HEK293 (cell line): ENCODE data around the gene ZSWIM1.

Experiments used
- FEZF1 ChIP-seq: fragments of 450-650 bp; formaldehyde crosslinking; IDR thresholded peaks from 2 replicates; pipeline ENCODE4 v1.5.1; 2016; ENCODE audit warnings: missing biosample characterization, missing genetic modification characterization
- GLIS1 ChIP-seq: fragments of 450-650 bp; formaldehyde crosslinking; IDR thresholded peaks from 2 replicates; pipeline ENCODE4 v1.5.1; 2016; ENCODE audit warnings: missing biosample characterization, missing genetic modification characterization
- GLIS2 ChIP-seq: fragments of 450-650 bp; formaldehyde crosslinking; IDR thresholded peaks from 2 replicates; pipeline ENCODE4 v1.5.1; 2016; ENCODE audit warnings: missing biosample characterization, missing genetic modification characterization
- MYNN ChIP-seq: fragments of 450-650 bp; formaldehyde crosslinking; IDR thresholded peaks from 2 replicates; pipeline ENCODE4 v1.5.1; 2016; ENCODE audit warnings: missing biosample characterization, missing genetic modification characterization, borderline replicate concordance
- PRDM6 ChIP-seq: fragments of 450-650 bp; formaldehyde crosslinking; IDR thresholded peaks from 2 replicates; pipeline ENCODE4 v1.5.1; 2017; ENCODE audit warnings: missing biosample characterization, missing genetic modification characterization
- REST ChIP-seq: fragments of 450-650 bp; formaldehyde crosslinking; IDR thresholded peaks from 2 replicates; pipeline ENCODE4 v1.5.1; 2016; ENCODE audit warnings: missing biosample characterization, missing genetic modification characterization
- YY1 ChIP-seq: fragments of 450-650 bp; formaldehyde crosslinking; IDR thresholded peaks from 2 replicates; pipeline ENCODE4 v1.5.1; 2018; ENCODE audit warnings: missing biosample characterization, missing genetic modification characterization
- ZBTB49 ChIP-seq: fragments of 450-650 bp; formaldehyde crosslinking; IDR thresholded peaks from 2 replicates; pipeline ENCODE4 v1.5.1; 2016; ENCODE audit warnings: missing biosample characterization, missing genetic modification characterization, low read depth
- ZFP69B ChIP-seq: fragments of 450-650 bp; formaldehyde crosslinking; IDR thresholded peaks from 2 replicates; pipeline ENCODE4 v1.5.1; 2016; ENCODE audit warnings: missing biosample characterization, missing genetic modification characterization
- ZIC2 ChIP-seq: fragments of 450-650 bp; formaldehyde crosslinking; IDR thresholded peaks from 2 replicates; pipeline ENCODE4 v1.5.1; 2016; ENCODE audit warnings: missing biosample characterization, missing genetic modification characterization
- ZNF114 ChIP-seq: fragments of 450-650 bp; formaldehyde crosslinking; IDR thresholded peaks from 2 replicates; pipeline ENCODE4 v1.5.0; 2017; ENCODE audit warnings: missing biosample characterization, missing genetic modification characterization
- ZNF214 ChIP-seq: fragments of 450-650 bp; formaldehyde crosslinking; IDR thresholded peaks from 2 replicates; pipeline ENCODE4 v1.5.1; 2017; ENCODE audit warnings: missing biosample characterization, mild to moderate bottlenecking, missing genetic modification characterization, borderline replicate concordance
- ZNF280D ChIP-seq: fragments of 450-650 bp; formaldehyde crosslinking; IDR thresholded peaks from 2 replicates; pipeline ENCODE4 v1.5.1; 2016; ENCODE audit warnings: missing biosample characterization, missing genetic modification characterization
- ZNF335 ChIP-seq: fragments of 450-650 bp; formaldehyde crosslinking; conservative IDR thresholded peaks from 2 replicates; pipeline ENCODE4 v1.5.1; 2016; ENCODE audit warnings: missing biosample characterization, missing genetic modification characterization
- ZNF341 ChIP-seq: fragments of 450-650 bp; formaldehyde crosslinking; IDR thresholded peaks from 2 replicates; pipeline ENCODE4; 2016; ENCODE audit warnings: low read depth, missing biosample characterization, missing genetic modification characterization
- ZNF404 ChIP-seq: fragments of 450-650 bp; formaldehyde crosslinking; IDR thresholded peaks from 2 replicates; pipeline ENCODE4 v1.5.1; 2017; ENCODE audit warnings: missing biosample characterization, missing genetic modification characterization
- ZNF426 ChIP-seq: fragments of 450-650 bp; formaldehyde crosslinking; IDR thresholded peaks from 2 replicates; pipeline ENCODE4 v1.5.1; 2017; ENCODE audit warnings: missing biosample characterization, missing genetic modification characterization, mild to moderate bottlenecking, inconsistent platforms, moderate library complexity
- ZNF555 ChIP-seq: fragments of 450-650 bp; formaldehyde crosslinking; conservative IDR thresholded peaks from 2 replicates; pipeline ENCODE4 v1.5.1; 2017; ENCODE audit warnings: missing biosample characterization, mild to moderate bottlenecking, missing genetic modification characterization, inconsistent platforms
- ZNF777 ChIP-seq: fragments of 450-650 bp; formaldehyde crosslinking; IDR thresholded peaks from 2 replicates; pipeline ENCODE4 v1.5.1; 2017; ENCODE audit warnings: missing biosample characterization, missing genetic modification characterization, borderline replicate concordance

ZSWIM1 gene

GRCh38 chr20:45934046-45934585, 53.1 kb downstream of the ZSWIM1 start (continued):
- no peak for TF ChIP-seq ZNF280D (tag by site-specific recombination)
- no peak for TF ChIP-seq ZNF114 (tag by site-specific recombination)
- no peak for TF ChIP-seq REST (tag by site-specific recombination)
- TF ChIP-seq ZNF426: no peak
- TF ChIP-seq GLIS2: peak; percentile 91
- peak; percentile 74 for TF ChIP-seq ZNF341 (tag by site-specific recombination)
- no peak for TF ChIP-seq ZNF404
- TF ChIP-seq ZFP69B: no peak
- no peak for TF ChIP-seq YY1 (tag by site-specific recombination)
- no peak for TF ChIP-seq ZNF555 (tag by site-specific recombination)
- TF ChIP-seq ZBTB49: no peak
- TF ChIP-seq MYNN: no peak
- TF ChIP-seq ZNF335 (tag by site-specific recombination): peak; percentile 96
- no peak for TF ChIP-seq ZNF214
- peak; percentile 52; the same call in 1 of the 2 replicates for TF ChIP-seq ZNF777
- peak; percentile 69 for TF ChIP-seq GLIS1 (tag by site-specific recombination)
- TF ChIP-seq PRDM6 (tag by site-specific recombination): no peak
- TF ChIP-seq FEZF1: peak; percentile 63
- peak; percentile 94 for TF ChIP-seq ZIC2 (tag by site-specific recombination)
- TF ChIP-seq, all 188 proteins: peak for 12
